ENCODE data around the gene CORO2B. TPM values are rescaled to one million over a fixed set of nuclear protein-coding genes. Genes with fewer than 3 reads are reported as not detected.

The CORO2B gene
- total RNA-seq, 1 donor from 2014 or later: 1.0 TPM

GRCh38 chr15:68715111-68715510, 136.3 kb downstream of the CORO2B start:
- H2AFZ ChIP-seq (replicated peaks): no peak overlapping the region
- peaks cover 16% of the 10 kb centered on the region for H3K36me3 Mint-ChIP-seq
- H3K27me3 ChIP-seq: no peaks in the 10 kb centered on the region
- no peak overlapping the region for H3K4me3 ChIP-seq
- no peak overlapping the region for H3K9ac ChIP-seq
- H4K20me1 ChIP-seq (ENCODE audit: low read depth): no peaks in the 10 kb centered on the region
- no peak overlapping the region for H3K4me3 Mint-ChIP-seq
- H3K27ac Mint-ChIP-seq: no peak overlapping the region
- H3K4me2 ChIP-seq: no peak overlapping the region
- no peaks in the 10 kb centered on the region for H3K79me2 ChIP-seq (ENCODE audit: low read depth)
- no peaks in the 10 kb centered on the region for H3K36me3 ChIP-seq
- no peak for DNase-seq (ENCODE audit: low spot score)
- H3K9me3 Mint-ChIP-seq: no peaks in the 10 kb centered on the region
- no peaks in the 10 kb centered on the region for H3K4me1 ChIP-seq
- H3K4me1 Mint-ChIP-seq: peaks cover 4% of the 10 kb centered on the region
- H3K27me3 Mint-ChIP-seq (ENCODE audit: insufficient read depth, low read depth): peaks cover 2% of the 10 kb centered on the region
- no peaks in the 10 kb centered on the region for H3F3A ChIP-seq (ENCODE audit: low read depth)
- no peak overlapping the region for H3K27ac ChIP-seq
- TF ChIP-seq, protein P1, sequence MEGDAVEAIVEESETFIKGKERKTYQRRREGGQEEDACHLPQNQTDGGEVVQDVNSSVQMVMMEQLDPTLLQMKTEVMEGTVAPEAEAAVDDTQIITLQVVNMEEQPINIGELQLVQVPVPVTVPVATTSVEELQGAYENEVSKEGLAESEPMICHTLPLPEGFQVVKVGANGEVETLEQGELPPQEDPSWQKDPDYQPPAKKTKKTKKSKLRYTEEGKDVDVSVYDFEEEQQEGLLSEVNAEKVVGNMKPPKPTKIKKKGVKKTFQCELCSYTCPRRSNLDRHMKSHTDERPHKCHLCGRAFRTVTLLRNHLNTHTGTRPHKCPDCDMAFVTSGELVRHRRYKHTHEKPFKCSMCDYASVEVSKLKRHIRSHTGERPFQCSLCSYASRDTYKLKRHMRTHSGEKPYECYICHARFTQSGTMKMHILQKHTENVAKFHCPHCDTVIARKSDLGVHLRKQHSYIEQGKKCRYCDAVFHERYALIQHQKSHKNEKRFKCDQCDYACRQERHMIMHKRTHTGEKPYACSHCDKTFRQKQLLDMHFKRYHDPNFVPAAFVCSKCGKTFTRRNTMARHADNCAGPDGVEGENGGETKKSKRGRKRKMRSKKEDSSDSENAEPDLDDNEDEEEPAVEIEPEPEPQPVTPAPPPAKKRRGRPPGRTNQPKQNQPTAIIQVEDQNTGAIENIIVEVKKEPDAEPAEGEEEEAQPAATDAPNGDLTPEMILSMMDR (IDR thresholded peaks at IDR 0.05): no peak
- no peak for TF ChIP-seq EZH2 (IDR thresholded peaks at IDR 0.05)
- TF ChIP-seq EZH2phosphoT487 (IDR thresholded peaks at IDR 0.05): no peak
- H3K9me3 ChIP-seq (ENCODE audit: low read depth): no peaks in the 10 kb centered on the region

DNA sequence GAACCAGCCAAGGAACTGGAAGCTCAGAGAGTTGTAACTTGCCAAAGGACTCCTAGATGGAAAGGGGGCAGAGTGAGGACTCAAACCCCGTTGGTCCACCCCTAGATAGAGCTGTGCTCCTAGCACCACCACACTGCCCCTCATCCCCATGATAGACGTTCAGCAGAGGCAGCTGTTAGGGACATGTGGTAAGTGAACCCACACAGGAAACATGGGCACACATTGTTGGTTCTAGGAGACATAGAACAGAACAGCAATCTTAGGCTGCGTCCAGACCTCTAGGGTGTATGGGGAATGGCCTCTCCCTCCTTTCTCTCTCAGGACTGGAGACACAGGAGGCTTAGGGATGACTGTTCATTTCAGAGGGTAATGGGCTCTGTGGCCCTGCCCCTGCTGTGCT, 139.2 kb downstream of the CORO2B start:
- Mint-ChIP-seq H3K9me3 (no peaks in the 10 kb centered on the region), H3K4me3 (no peak overlapping the region), H3K4me1 (peaks cover 4% of the 10 kb centered on the region), H3K27me3 (ENCODE audit: insufficient read depth, low read depth) (peaks cover 4% of the 10 kb centered on the region), H3K36me3 (peaks cover 13% of the 10 kb centered on the region), H3K27ac (no peak overlapping the region)
- Histone ChIP-seq H3K4me3 (no peak overlapping the region), H3K27ac (no peak overlapping the region), H3K27me3 (no peaks in the 10 kb centered on the region), H3K79me2 (ENCODE audit: low read depth) (no peaks in the 10 kb centered on the region), H3K9me3 (ENCODE audit: low read depth) (no peaks in the 10 kb centered on the region), H3K4me1 (no peaks in the 10 kb centered on the region), H3K36me3 (no peaks in the 10 kb centered on the region), H4K20me1 (ENCODE audit: low read depth) (no peaks in the 10 kb centered on the region), H3K4me2 (no peak overlapping the region), H2AFZ (replicated peaks) (no peak overlapping the region), H3K9ac (no peak overlapping the region), H3F3A (ENCODE audit: low read depth) (no peaks in the 10 kb centered on the region)
- TF ChIP-seq, protein P1 (IDR thresholded peaks at IDR 0.05): no peak
- TF ChIP-seq EZH2 (IDR thresholded peaks at IDR 0.05) (no peak), EZH2phosphoT487 (IDR thresholded peaks at IDR 0.05) (no peak)
- no peak for DNase-seq (ENCODE audit: low spot score)

GRCh38 chr15:68718468-68718867, 139.7 kb downstream of the CORO2B start:
- Mint-ChIP-seq H3K4me3 (no peak overlapping the region), H3K4me1 (peaks cover 4% of the 10 kb centered on the region), H3K9me3 (no peaks in the 10 kb centered on the region), H3K27ac (peak overlapping the region; percentile 8), H3K27me3 (ENCODE audit: insufficient read depth, low read depth) (peaks cover 4% of the 10 kb centered on the region), H3K36me3 (peaks cover 13% of the 10 kb centered on the region)
- no peaks in the 10 kb centered on the region for H3K36me3 ChIP-seq
- H2AFZ ChIP-seq (replicated peaks): no peak overlapping the region
- H3K27ac ChIP-seq: no peak overlapping the region
- no peak for DNase-seq (ENCODE audit: low spot score)
- no peak overlapping the region for H3K4me2 ChIP-seq
- H3K27me3 ChIP-seq: no peaks in the 10 kb centered on the region
- no peaks in the 10 kb centered on the region for H3F3A ChIP-seq (ENCODE audit: low read depth)
- TF ChIP-seq, protein P1 (IDR thresholded peaks at IDR 0.05): no peak
- TF ChIP-seq EZH2phosphoT487 (IDR thresholded peaks at IDR 0.05): no peak
- TF ChIP-seq EZH2 (IDR thresholded peaks at IDR 0.05): no peak
- no peaks in the 10 kb centered on the region for H4K20me1 ChIP-seq (ENCODE audit: low read depth)
- H3K79me2 ChIP-seq (ENCODE audit: low read depth): no peaks in the 10 kb centered on the region
- H3K9me3 ChIP-seq (ENCODE audit: low read depth): no peaks in the 10 kb centered on the region
- H3K4me3 ChIP-seq: no peak overlapping the region
- H3K4me1 ChIP-seq: no peaks in the 10 kb centered on the region
- no peak overlapping the region for H3K9ac ChIP-seq

Measured in neural progenitor cell (in vitro differentiated cells).